ENCODE measurements around the gene TF.

The TF gene

DNA sequence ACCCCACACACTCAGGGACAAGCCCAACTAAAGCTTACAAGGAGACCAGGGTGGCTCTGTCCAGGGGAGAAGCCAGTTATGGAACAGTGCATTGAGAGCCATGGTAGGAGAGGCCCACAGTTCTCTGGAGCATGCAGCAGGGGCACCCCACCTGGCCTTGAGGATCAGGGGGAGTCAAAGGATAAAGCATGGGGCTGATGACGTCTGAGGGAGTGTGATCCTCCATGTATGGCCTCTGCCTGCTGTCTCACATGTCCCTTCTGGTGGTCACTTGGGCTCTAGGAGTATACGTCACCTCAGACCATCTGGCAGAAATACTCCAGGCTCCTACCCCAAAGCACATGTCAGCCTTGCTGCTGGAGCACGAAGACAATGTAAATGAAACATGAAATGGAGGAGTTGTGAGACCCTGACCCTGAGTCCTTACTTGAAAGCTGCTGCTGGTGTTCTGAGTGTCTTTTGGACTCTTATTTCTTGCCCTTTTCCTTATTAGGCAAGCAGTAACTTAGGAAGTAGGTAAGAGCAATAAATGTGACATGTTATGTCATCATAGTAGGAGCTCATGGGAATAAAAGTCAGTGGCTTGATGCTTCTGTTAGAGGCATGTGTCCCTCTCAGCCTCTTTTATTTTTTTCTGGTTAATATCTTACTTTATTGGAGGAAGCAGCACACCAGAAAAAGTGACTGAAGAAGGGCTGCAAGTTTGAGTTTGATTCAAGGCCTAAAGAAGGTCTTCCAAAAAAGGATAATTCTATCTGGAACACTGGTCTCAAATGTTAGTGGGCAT lies 74.9 kb downstream of the TF start:
- no peaks in the 10 kb centered on the region for H3K4me1 Mint-ChIP-seq
- TF ChIP-seq, protein P1, sequence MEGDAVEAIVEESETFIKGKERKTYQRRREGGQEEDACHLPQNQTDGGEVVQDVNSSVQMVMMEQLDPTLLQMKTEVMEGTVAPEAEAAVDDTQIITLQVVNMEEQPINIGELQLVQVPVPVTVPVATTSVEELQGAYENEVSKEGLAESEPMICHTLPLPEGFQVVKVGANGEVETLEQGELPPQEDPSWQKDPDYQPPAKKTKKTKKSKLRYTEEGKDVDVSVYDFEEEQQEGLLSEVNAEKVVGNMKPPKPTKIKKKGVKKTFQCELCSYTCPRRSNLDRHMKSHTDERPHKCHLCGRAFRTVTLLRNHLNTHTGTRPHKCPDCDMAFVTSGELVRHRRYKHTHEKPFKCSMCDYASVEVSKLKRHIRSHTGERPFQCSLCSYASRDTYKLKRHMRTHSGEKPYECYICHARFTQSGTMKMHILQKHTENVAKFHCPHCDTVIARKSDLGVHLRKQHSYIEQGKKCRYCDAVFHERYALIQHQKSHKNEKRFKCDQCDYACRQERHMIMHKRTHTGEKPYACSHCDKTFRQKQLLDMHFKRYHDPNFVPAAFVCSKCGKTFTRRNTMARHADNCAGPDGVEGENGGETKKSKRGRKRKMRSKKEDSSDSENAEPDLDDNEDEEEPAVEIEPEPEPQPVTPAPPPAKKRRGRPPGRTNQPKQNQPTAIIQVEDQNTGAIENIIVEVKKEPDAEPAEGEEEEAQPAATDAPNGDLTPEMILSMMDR (IDR thresholded peaks at IDR 0.05; ENCODE audit: unreplicated experiment in 3 of 3): no peak
- H3K4me3 Mint-ChIP-seq: no peak overlapping the region
- H3K9me3 Mint-ChIP-seq: no peaks in the 10 kb centered on the region
- H3K36me3 Mint-ChIP-seq (ENCODE audit: low read depth): peaks cover 56% of the 10 kb centered on the region
- no peaks in the 10 kb centered on the region for H3K27me3 Mint-ChIP-seq (ENCODE audit: low read depth)
- H3K27ac Mint-ChIP-seq: peak overlapping the region in 1 of 3 experiments; percentile 36

DNA sequence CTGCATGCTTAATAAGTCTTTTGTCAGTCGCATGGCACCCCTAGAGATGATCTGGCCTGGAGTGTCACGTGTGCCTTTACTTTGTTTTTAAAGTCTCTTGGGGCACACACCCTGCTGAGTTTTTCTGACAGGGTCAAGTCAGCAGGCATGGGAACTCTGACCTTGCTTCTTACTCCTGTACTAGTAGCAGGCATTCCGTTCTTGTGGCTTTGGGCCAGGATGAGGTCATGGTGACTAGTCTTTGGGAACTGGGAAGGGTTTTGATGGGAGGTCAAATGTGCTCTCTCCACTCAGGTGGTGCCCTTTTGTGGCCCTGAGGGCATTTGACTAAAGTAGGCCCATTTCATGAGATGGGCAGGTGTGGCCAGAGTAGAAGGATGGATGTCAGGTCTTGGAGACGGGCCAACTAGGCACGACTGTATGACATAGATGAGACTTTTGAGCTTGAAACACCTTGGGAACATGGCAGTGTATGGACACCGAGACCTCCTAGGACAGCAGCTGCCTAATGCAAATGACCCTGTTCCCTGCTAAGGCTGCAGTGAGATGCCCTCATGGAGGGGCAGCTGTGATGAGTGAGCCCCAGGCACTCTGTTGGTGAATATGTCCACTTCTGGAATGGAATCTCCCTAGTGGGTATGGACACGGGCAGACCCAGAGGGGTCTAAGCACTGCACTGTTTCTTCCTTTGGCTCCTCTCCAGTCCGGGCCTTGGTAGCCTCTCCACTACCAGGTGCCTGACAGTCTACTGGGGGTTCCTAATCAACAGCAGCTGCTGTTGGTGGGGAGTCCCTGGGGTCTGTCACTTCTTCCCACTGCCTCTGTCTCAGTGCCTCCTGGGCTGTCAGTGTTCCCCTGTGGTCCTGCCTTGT lies 75.8 kb downstream of the TF start:
- Mint-ChIP-seq H3K9me3 (no peaks in the 10 kb centered on the region), H3K27me3 (ENCODE audit: low read depth) (no peaks in the 10 kb centered on the region), H3K36me3 (ENCODE audit: low read depth) (peaks cover 60% of the 10 kb centered on the region), H3K4me1 (no peaks in the 10 kb centered on the region), H3K27ac (no peak overlapping the region), H3K4me3 (no peak overlapping the region)
- TF ChIP-seq, protein P1 (IDR thresholded peaks at IDR 0.05; ENCODE audit: unreplicated experiment in 3 of 3): no peak

DNA sequence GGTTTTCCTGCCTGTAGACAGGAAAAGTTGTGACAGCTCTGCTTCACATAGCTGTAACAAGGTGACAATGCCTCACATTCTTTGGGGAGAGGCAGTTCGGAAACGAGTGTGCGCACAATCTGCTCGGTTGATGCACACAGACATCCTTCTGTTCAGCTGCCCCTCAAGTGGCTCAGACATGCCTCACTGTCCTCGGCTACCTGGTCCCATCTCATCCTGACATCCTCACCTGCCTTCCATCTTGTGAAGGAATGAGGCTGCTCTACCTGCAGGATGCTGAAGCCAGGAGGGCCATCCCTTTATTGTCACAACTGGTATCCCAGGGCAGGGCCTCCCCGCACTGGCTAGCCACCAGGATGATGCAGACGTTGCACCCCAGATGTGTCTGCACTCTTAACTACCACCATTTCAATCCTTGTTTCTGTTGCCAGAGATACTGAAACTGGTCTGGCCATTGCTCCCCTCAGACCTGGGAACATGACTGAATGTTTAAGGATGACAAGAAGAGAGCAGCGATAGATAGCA lies 78.8 kb downstream of the TF start:
- no peak overlapping the region for H3K27ac Mint-ChIP-seq
- peaks cover 52% of the 10 kb centered on the region for H3K36me3 Mint-ChIP-seq (ENCODE audit: low read depth)
- H3K9me3 Mint-ChIP-seq: no peaks in the 10 kb centered on the region
- H3K4me1 Mint-ChIP-seq: no peaks in the 10 kb centered on the region
- no peak overlapping the region for H3K4me3 Mint-ChIP-seq
- TF ChIP-seq, protein P1 (IDR thresholded peaks at IDR 0.05; ENCODE audit: unreplicated experiment in 3 of 3): no peak
- no peaks in the 10 kb centered on the region for H3K27me3 Mint-ChIP-seq (ENCODE audit: low read depth)

DNA sequence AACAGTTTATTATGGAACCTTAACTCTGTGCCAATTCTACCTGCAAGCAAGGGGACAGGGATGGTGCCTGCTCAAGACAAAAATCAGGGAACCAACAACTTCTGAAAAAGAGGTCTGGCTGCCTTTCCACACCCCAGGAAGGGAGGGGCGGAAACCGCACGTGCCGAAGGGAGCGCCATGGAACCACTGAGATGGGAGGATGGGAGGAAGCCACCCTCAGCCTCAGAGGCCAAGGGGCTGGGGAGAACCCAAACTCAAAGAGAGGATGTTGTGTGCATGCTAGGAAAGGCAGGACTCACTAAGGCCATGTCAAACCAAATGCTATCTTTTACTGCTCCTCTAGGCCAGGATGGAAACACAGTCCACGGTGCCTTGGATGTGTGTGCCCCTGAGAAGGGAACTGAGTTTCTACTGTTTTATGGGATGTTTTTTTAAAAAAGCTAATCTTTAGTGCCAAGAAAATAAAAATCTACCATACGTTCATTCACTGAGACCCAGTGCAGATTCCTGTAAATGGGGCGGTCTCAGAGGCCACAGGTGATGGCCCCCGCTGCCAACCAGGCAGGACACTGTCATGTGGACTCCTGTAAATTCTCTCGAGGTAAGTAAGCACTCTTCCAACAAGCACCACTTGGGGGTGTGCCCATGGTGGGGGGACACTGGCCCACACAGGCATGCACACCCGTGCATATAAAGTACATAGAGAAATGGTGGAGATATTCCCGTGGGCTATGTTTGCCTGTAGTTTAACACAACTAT lies 80.0 kb downstream of the TF start:
- Mint-ChIP-seq H3K27me3 (ENCODE audit: low read depth) (no peaks in the 10 kb centered on the region), H3K4me3 (no peak overlapping the region), H3K9me3 (no peaks in the 10 kb centered on the region), H3K27ac (no peak overlapping the region), H3K36me3 (ENCODE audit: low read depth) (peaks cover 41% of the 10 kb centered on the region), H3K4me1 (no peaks in the 10 kb centered on the region)
- TF ChIP-seq, protein P1 (IDR thresholded peaks at IDR 0.05; ENCODE audit: unreplicated experiment in 3 of 3): no peak

DNA sequence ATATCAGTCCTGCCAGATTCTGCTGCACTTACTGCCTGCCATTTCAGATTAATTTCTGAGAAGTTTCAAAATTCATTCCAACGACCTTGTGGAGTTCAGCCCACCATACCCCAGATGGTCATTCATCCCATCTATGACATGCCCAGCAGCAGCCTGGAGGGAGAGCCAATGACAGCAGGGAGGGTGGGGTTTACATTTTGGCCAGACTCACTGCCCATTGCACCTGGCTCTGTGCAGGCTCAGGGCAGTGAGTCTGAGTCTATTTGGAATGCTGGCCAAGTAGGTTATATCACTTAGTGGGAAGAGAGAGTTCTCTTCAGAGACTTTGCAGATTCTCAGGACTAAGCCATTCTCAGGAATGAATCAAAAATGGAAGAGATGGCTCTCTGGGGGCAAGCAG lies 80.9 kb downstream of the TF start:
- H3K9me3 Mint-ChIP-seq: no peaks in the 10 kb centered on the region
- no peak overlapping the region for H3K27ac Mint-ChIP-seq
- H3K4me3 Mint-ChIP-seq: no peak overlapping the region
- TF ChIP-seq, protein P1 (IDR thresholded peaks at IDR 0.05; ENCODE audit: unreplicated experiment in 3 of 3): no peak
- H3K27me3 Mint-ChIP-seq (ENCODE audit: low read depth): no peaks in the 10 kb centered on the region
- peaks cover 33% of the 10 kb centered on the region for H3K36me3 Mint-ChIP-seq (ENCODE audit: low read depth)
- H3K4me1 Mint-ChIP-seq: no peaks in the 10 kb centered on the region

Measured in nephron (organoid).